Measurements from ENCODE around the gene APIP. TPM values are rescaled to one million over a fixed set of nuclear protein-coding genes. Genes with fewer than 3 reads are reported as not detected.
A peak's percentile ranks its signal among the peaks of the same experiment; 100 is the strongest.

The APIP gene, protein sequence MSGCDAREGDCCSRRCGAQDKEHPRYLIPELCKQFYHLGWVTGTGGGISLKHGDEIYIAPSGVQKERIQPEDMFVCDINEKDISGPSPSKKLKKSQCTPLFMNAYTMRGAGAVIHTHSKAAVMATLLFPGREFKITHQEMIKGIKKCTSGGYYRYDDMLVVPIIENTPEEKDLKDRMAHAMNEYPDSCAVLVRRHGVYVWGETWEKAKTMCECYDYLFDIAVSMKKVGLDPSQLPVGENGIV
- total RNA-seq: 10 to 100 TPM; 35.6 to 54.3 (median 39.0) TPM

DNA sequence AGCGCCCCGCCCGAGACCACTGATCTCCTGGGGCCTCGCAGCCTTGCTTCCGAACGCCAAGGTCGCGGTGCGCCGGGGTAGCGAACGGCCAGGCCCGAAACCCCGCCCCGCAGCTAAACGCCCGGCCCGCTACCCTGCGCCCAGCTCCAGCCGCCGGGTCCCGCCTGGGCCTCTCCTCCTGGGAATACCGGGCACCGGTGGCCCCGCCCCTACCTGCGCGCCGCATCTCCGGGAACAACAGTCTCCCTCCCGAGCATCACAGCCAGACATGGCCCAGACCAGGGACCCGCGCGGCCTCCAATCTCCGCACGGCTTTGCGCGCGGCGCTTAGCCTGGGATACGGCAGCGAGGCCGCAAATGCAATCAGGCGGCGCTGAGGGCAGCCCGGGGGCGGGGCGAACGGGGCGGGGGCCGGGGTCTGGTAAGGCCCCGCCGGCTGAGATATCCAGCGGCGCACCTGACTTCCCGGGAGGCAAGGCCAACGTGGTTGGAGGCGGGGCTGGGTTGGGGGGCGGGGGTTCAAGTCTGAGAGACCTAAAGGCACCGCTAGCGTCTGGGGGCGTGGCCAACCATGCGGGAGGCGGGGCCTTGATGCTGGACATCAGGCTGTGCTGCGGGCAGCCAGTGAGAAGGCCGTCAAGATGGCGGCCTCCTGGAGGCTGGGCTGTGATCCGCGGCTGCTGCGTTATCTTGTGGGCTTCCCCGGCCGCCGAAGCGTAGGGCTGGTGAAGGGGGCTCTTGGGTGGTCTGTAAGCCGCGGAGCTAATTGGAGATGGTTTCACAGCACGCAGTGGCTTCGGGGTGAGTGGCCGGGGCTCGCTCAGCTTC, at the start of gene APIP, which contains the start of gene PDHX:
Gene APIP, minus strand, starts transcription at position 365 of the 828 bp plus-strand sequence. Its CDS starts 95 bp downstream, at position 270.
Gene PDHX, plus strand, starts transcription at position 604 of the 828 bp plus-strand sequence. Its CDS starts 38 bp downstream, at position 642.
- Histone ChIP-seq H3K4me3 (replicated peaks in 1 of 3) (peak within 1 kb of the TSS; percentile 83 to 91 (median 86)), H3K27me3 (no peaks in the 10 kb centered on the region), H3K36me3 (no peaks in the 10 kb centered on the region), H3K4me1 (peaks cover 15 to 16% of the 10 kb centered on the region in 2 donors), H3K27ac (peak within 1 kb of the TSS; percentile 83 to 96 (median 94)), H3K9me3 (no peaks in the 10 kb centered on the region)
- TF ChIP-seq, protein P1, sequence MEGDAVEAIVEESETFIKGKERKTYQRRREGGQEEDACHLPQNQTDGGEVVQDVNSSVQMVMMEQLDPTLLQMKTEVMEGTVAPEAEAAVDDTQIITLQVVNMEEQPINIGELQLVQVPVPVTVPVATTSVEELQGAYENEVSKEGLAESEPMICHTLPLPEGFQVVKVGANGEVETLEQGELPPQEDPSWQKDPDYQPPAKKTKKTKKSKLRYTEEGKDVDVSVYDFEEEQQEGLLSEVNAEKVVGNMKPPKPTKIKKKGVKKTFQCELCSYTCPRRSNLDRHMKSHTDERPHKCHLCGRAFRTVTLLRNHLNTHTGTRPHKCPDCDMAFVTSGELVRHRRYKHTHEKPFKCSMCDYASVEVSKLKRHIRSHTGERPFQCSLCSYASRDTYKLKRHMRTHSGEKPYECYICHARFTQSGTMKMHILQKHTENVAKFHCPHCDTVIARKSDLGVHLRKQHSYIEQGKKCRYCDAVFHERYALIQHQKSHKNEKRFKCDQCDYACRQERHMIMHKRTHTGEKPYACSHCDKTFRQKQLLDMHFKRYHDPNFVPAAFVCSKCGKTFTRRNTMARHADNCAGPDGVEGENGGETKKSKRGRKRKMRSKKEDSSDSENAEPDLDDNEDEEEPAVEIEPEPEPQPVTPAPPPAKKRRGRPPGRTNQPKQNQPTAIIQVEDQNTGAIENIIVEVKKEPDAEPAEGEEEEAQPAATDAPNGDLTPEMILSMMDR (IDR thresholded peaks at IDR 0.05): peak in 1 of 6 experiments; percentile 6
- peak; percentile 91 to 95 for TF ChIP-seq POLR2A (IDR thresholded peaks at IDR 0.05)
- intact Hi-C loops (cut with DNase I): no loop called here
- peak; percentile 100 for DNase-seq
- 1% methylated on average over 16 to 21 of the region's 79 CpGs for WGBS, 2 donors

DNA sequence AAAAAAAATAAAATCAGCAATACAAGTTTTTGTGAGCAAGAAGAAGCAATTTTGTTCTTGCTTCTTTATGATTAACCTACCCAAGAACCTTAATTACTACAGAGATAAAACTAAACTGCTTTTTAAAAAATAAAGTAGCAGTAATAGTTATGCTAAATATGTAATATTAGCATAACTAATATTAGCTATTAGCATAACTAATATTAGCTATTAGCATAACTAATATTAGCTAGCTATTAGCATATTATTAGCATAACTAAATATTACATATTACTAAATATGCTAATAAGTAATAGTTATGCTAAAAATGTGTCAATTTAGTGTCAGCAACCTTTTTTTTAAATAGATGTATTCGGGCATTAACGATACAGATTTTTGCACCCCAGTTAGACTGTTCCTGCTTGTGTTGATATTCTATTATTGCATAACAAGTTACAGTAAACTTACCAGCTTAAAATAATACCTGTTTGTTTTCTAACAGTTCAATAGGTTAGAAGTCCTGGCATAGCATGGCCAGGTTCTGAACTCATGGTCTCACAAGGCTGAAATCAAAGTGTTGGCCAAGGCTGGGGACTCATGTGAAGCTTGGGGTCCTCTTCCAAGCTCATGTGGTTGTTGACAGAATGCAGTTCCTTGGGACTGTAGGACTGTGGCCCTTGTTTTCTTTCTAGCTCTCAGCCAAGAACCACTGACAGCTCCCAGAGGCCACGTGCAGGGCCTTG, 48.6 kb upstream of the APIP start:
- Histone ChIP-seq H3K27me3 (no peaks in the 10 kb centered on the region), H3K4me3 (replicated peaks in 1 of 3) (no peak overlapping the region), H3K27ac (no peak overlapping the region), H3K36me3 (peaks cover 4 to 9% of the 10 kb centered on the region in 2 donors), H3K9me3 (no peaks in the 10 kb centered on the region), H3K4me1 (peaks cover 3 to 7% of the 10 kb centered on the region in 2 donors)
- WGBS, 2 donors: 61 to 80% methylated on average over 3 of the region's 3 CpGs
- TF ChIP-seq POLR2A (IDR thresholded peaks at IDR 0.05): no peak
- TF ChIP-seq, protein P1 (IDR thresholded peaks at IDR 0.05): no peak
- DNase-seq: no peak
- intact Hi-C loops (cut with DNase I): no loop called here

DNA sequence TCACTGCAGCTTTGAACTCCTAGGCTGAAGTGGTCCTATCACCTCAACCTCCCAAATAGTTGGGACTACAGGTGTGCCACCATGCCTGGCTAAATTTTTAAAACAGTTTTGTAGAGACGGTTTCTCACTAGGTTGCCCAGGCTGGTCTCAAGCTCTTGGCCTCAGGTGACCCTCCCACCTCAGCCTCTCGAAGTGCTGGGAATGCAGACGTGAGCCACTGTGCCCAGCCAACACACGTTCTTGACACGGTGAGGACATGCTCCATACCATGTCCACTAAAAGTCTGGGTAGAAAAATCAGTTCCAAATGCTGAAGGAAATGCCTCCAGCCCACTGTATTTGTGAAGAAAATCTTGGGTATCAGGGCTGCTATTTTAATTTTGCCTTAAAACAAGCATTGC, 47.2 kb upstream of the APIP start:
- TF ChIP-seq POLR2A (IDR thresholded peaks at IDR 0.05): no peak
- TF ChIP-seq, protein P1 (IDR thresholded peaks at IDR 0.05): no peak
- peaks cover 4 to 9% of the 10 kb centered on the region in 2 donors for H3K36me3 ChIP-seq
- H3K27me3 ChIP-seq: no peaks in the 10 kb centered on the region
- H3K27ac ChIP-seq: no peak overlapping the region
- DNase-seq: no peak
- intact Hi-C loops (cut with DNase I): no loop called here
- H3K9me3 ChIP-seq: no peaks in the 10 kb centered on the region
- H3K4me1 ChIP-seq: peaks cover 3 to 7% of the 10 kb centered on the region in 2 donors
- WGBS, 2 donors: 84 to 90% methylated on average over 5 of the region's 5 CpGs
- H3K4me3 ChIP-seq (replicated peaks in 1 of 3): no peak overlapping the region

DNA sequence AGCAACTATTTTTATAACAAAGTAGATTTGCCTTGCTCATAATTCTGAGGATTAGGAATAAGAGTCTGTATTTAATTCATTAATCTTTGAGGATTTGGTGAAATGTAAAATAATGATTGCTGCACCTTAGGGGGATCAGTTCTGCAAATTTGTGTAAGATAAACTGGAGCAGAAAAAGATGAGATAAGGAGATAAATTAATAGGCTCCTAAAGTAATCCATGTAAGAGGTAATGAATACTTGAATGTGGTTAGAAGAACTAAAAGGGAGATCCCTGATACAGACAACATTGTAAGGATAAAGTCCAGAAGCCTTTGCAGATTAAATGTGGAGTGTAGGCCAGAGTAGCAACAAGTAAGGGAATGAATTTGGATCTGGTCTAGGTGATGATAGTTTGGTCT, 45.9 kb upstream of the APIP start:
- TF ChIP-seq POLR2A (IDR thresholded peaks at IDR 0.05): no peak
- TF ChIP-seq, protein P1 (IDR thresholded peaks at IDR 0.05): no peak
- Histone ChIP-seq H3K36me3 (peaks cover 4 to 5% of the 10 kb centered on the region in 2 donors), H3K27me3 (no peaks in the 10 kb centered on the region), H3K27ac (no peak overlapping the region), H3K4me1 (peaks cover 3 to 7% of the 10 kb centered on the region in 2 donors), H3K9me3 (no peaks in the 10 kb centered on the region), H3K4me3 (replicated peaks in 1 of 3) (no peak overlapping the region)
- intact Hi-C loops (cut with DNase I): no loop called here
- DNase-seq: no peak

Data from thyroid gland (tissue), 4 donors.